ENCODE data around the gene KRTAP5-6. TPM values are rescaled to one million over a fixed set of nuclear protein-coding genes. Genes with fewer than 3 reads are reported as not detected.
"Not testable (repeated sequence)": the region's sequence is repeated elsewhere in the genome, so short reads cannot be mapped to it uniquely, and the experiment has no call there.

The KRTAP5-6 gene
- total RNA-seq, 2 donors from 2014 or later, result not detected

- H3K4me1 ChIP-seq (ENCODE audit: control insufficient read depth in 1 of 2, low read depth in 2 of 2); H3K9me3 ChIP-seq; DNase-seq (ENCODE audit: low spot score); ATAC-seq (ENCODE audit: insufficient number of reproducible peaks, low FRiP score, low read depth); H3K27me3 ChIP-seq (replicated peaks; ENCODE audit: insufficient read depth); H3K4me3 ChIP-seq; H3K36me3 ChIP-seq; H3K27ac ChIP-seq: not testable (repeated sequence)
These were observed 11.8 kb upstream of the KRTAP5-6 start for GRCh38 chr11:1684886-1685874.

- H3K4me3 ChIP-seq; H3K36me3 ChIP-seq; H3K27ac ChIP-seq; DNase-seq (ENCODE audit: low spot score); H3K9me3 ChIP-seq; H3K4me1 ChIP-seq (ENCODE audit: control insufficient read depth in 1 of 2, low read depth in 2 of 2); ATAC-seq (ENCODE audit: insufficient number of reproducible peaks, low FRiP score, low read depth); H3K27me3 ChIP-seq (replicated peaks; ENCODE audit: insufficient read depth): not testable (repeated sequence)
These were observed 10.8 kb upstream of the KRTAP5-6 start for GRCh38 chr11:1686220-1686619.

- H3K4me1 ChIP-seq (ENCODE audit: control insufficient read depth in 1 of 2, low read depth in 2 of 2); ATAC-seq (ENCODE audit: insufficient number of reproducible peaks, low FRiP score, low read depth); H3K27ac ChIP-seq; DNase-seq (ENCODE audit: low spot score); H3K27me3 ChIP-seq (replicated peaks; ENCODE audit: insufficient read depth); H3K9me3 ChIP-seq; H3K4me3 ChIP-seq; H3K36me3 ChIP-seq: not testable (repeated sequence)
These were observed 8.6 kb upstream of the KRTAP5-6 start for GRCh38 chr11:1688336-1688947.

- H3K27ac ChIP-seq; H3K4me3 ChIP-seq; H3K9me3 ChIP-seq; ATAC-seq (ENCODE audit: insufficient number of reproducible peaks, low FRiP score, low read depth); DNase-seq (ENCODE audit: low spot score); H3K27me3 ChIP-seq (replicated peaks; ENCODE audit: insufficient read depth); H3K36me3 ChIP-seq: not testable (repeated sequence)
- H3K4me1 ChIP-seq (ENCODE audit: control insufficient read depth in 1 of 2, low read depth in 2 of 2), result peaks cover 5 to 16% of the 10 kb centered on the region in 2 donors
These were observed 7.5 kb upstream of the KRTAP5-6 start for GRCh38 chr11:1689250-1690166.

- H3K27ac ChIP-seq, result no peak overlapping the region
- no peaks in the 10 kb centered on the region for H3K27me3 ChIP-seq (replicated peaks; ENCODE audit: insufficient read depth)
- ATAC-seq (ENCODE audit: insufficient number of reproducible peaks, low FRiP score, low read depth) (no peak), DNase-seq (ENCODE audit: low spot score) (no peak)
- no peaks in the 10 kb centered on the region for H3K9me3 ChIP-seq
- no peak overlapping the region for H3K4me3 ChIP-seq
- H3K4me1 ChIP-seq (ENCODE audit: control insufficient read depth in 1 of 2, low read depth in 2 of 2), result peaks cover 5 to 16% of the 10 kb centered on the region in 2 donors
- no peaks in the 10 kb centered on the region for H3K36me3 ChIP-seq
- TF ChIP-seq CTCF (IDR thresholded peaks at IDR 0.05), result no peak
These were observed 6.6 kb upstream of the KRTAP5-6 start for GRCh38 chr11:1690167-1691025.

GRCh38 chr11:1691026-1691877, 5.7 kb upstream of the KRTAP5-6 start:
- Histone ChIP-seq H3K4me3 (no peak overlapping the region), H3K36me3 (no peaks in the 10 kb centered on the region), H3K9me3 (no peaks in the 10 kb centered on the region), H3K27ac (no peak overlapping the region), H3K4me1 (ENCODE audit: control insufficient read depth in 1 of 2, low read depth in 2 of 2) (peaks cover 5 to 16% of the 10 kb centered on the region in 2 donors), H3K27me3 (replicated peaks; ENCODE audit: insufficient read depth) (no peaks in the 10 kb centered on the region)
- no peak for TF ChIP-seq CTCF (IDR thresholded peaks at IDR 0.05)
- no peak for DNase-seq (ENCODE audit: low spot score)
- no peak for ATAC-seq (ENCODE audit: insufficient number of reproducible peaks, low FRiP score, low read depth)
